H1 (cell line): ENCODE results near the gene VCPKMT.

Source experiments
- BCL11A ChIP-seq, 2 experiments: IDR thresholded peaks; one replicate each; pipeline ENCODE4 v1.6.1; 2011; ENCODE audit warnings: low read depth in 2 of 2, low read length in 2 of 2, mild to moderate bottlenecking in 2 of 2
- POLR2A ChIP-seq, 2 experiments: IDR thresholded peaks; 1 replicate in 1 of 2; 2 replicates in 1 of 2; pipeline ENCODE4 v1.6.1; 2011; ENCODE audit warnings: low read depth in 2 of 2, low read length in 2 of 2, mild to moderate bottlenecking in 2 of 2; ENCODE audit errors: control extremely low read depth in 1 of 2
- POLR2AphosphoS5 ChIP-seq: IDR thresholded peaks from 2 replicates; pipeline ENCODE4 v1.6.1; 2011; ENCODE audit warnings: low read depth, low read length
- RAD21 ChIP-seq, 2 experiments: IDR thresholded peaks in 1 of 2; conservative IDR thresholded peaks in 1 of 2; 2 replicates each; pipeline ENCODE4 v1.6.1; 2011; ENCODE audit warnings: low read depth in 2 of 2, low read length in 2 of 2, improper control_type of control experiment in 1 of 2, inconsistent platforms in 1 of 2, mild to moderate bottlenecking in 1 of 2, moderate library complexity in 1 of 2
- RNF2 ChIP-seq: fragments of 200-900, 300-1000 bp; sonication (generic); IDR thresholded peaks from 2 replicates; pipeline ENCODE4 v1.7.1; 2016; ENCODE audit warnings: borderline replicate concordance, low read depth, mild to moderate bottlenecking, antibody characterized with exemption, low read length; ENCODE audit not compliant: poor library complexity, severe bottlenecking; ENCODE audit errors: missing control alignments

DNA sequence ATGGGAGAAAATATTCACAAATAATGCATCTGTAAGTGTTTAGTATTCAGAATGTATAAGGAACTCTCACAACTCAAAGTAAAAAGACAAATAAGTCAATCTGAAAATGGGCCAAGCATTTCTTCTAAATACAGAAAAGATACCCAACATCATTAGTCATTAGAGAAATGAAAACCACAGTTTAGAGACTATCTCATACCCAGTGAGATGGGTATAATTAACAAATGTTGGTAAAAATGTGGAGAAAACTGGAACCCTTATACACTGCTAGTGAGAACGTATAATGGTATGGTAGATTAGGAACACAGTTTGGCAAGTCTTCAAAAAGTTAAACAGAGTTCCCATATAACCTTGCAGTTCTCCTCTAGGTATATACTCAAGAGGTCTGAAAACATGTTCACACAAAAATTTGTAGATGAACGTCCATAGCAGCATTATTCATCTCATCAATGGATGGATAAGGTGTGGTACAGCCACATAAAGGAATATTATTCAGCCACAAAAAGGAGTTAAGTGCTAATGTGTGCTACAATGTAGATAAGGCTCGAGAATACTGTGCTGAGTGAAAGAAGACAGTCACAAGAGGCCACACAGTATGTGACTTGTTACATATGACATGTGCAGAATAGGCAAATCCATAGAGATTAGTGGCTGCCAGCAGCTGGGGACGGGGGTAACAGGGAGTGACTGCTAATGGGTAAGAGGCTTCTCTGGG, 5.9 kb downstream of the VCPKMT start:
- TF ChIP-seq POLR2A (IDR thresholded peaks at IDR 0.05; ENCODE audit: control extremely low read depth in 1 of 2, low read depth in 2 of 2, low read length in 2 of 2) (no peak), RNF2 (no peak), RAD21 (IDR thresholded peaks at IDR 0.05 in 1 of 2, conservative IDR thresholded peaks at IDR 0.05 in 1 of 2; ENCODE audit: low read depth in 2 of 2, low read length in 2 of 2) (no peak), BCL11A (IDR thresholded peaks at IDR 0.05; ENCODE audit: low read depth in 2 of 2, low read length in 2 of 2) (no peak), POLR2AphosphoS5 (no peak)
